NCI-H774 (cell line): ENCODE measurements around the gene LRRK2.
A peak's percentile ranks its signal among the peaks of the same experiment; 100 is the strongest.
"Not testable (repeated sequence)": the region's sequence is repeated elsewhere in the genome, so short reads cannot be mapped to it uniquely, and the experiment has no call there.

ENCODE experiments used
- DNase-seq: peaks from one replicate; lab custom pipeline; 2025; lab: John Stamatoyannopoulos, UW

The LRRK2 gene

DNA sequence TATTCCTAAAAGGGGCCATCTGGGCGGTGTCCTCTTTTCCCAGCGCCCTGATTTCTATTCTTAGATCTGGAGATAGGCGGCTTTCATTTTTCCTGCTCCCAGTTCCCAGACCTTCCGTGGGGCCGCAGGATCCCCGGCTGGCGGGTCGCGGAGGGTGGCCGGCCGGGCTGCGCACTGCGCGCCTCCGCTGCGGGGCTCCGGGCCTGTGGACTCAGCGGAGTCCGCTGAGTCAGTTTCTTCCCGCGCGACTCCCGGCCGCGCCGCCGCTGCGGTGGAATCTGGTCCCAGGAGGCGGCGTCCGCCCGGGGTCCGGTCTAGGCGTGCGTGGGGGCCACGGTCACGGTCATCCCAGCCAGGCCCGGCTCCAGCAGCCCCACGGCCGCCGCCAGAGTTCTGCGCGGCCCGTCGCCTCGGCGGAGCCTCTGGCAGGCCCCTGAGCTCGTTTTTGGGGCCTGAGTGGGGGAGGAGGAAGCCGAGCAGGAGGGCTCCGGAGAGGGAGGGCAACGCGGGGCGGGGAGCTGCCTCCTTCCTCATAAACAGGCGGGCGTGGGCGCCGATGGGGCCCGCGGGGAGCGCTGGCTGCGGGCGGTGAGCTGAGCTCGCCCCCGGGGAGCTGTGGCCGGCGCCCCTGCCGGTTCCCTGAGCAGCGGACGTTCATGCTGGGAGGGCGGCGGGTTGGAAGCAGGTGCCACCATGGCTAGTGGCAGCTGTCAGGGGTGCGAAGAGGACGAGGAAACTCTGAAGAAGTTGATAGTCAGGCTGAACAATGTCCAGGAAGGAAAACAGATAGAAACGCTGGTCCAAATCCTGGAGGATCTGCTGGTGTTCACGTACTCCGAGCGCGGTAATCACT, at the start of gene LRRK2:
TSS of gene LRRK2 (plus strand) at position 559 of the 853 bp plus-strand sequence. CDS start at position 694, 135 bp downstream.
- DNase-seq: peak; percentile 25

DNA sequence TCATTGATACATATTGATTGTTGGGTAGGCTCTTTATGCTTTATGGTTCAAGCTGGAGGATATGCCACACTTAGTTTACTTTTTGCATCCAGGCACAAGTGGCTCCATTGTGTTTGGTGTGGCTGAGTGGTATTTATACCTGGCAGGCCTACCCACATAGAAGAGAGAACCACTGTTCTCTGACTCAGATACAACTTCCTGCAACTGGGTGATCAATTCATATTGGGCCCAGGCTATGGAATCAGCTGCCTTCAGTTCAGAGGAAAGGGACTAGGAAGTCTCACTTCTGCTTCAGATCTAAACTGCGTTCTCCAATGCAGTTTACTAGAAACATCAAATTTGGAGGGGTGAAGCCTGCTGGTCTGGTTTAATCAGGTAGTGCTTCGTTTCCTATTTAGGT, 49.8 kb upstream of the LRRK2 start:
- DNase-seq: no peak

DNA sequence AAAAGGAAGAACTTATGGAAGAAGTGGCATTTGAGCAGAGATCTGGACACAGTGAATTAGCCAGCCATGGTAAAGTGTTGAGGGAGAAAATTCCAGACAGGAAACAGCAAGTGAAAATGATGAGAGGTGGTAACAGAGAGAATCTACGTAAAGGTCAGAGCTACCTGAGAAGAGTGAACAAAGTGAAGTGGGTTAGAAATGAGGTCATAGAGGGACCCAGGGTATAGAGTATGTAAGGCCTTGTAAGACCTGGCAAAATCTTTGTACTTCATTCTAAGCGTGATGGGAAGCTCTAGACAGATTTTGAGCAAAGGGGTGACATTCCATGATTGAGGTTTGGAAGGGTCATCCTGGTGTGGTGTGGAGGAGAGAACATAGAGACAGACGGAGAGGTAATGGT, 49.3 kb upstream of the LRRK2 start:
- DNase-seq: no peak

DNA sequence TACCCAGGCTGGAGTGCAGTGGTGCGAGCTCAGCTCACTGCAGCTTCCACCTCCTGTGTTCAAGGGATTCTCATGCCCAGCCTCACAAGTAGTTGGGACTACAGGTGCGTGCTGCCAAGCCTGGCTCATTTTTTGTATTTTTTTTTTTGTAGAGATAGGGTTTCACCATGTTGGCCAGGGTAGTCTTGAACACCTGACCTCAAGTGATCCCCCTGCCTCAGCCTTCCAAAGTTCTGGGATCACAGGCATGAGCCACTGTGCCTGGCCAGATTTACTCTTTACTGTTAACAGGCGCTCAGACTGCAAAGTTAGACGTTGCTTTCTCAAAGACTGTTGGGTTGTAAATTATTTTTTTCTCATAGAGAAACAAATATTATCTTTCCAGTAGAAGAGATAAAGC, 46.1 kb upstream of the LRRK2 start:
- no peak for DNase-seq

DNA sequence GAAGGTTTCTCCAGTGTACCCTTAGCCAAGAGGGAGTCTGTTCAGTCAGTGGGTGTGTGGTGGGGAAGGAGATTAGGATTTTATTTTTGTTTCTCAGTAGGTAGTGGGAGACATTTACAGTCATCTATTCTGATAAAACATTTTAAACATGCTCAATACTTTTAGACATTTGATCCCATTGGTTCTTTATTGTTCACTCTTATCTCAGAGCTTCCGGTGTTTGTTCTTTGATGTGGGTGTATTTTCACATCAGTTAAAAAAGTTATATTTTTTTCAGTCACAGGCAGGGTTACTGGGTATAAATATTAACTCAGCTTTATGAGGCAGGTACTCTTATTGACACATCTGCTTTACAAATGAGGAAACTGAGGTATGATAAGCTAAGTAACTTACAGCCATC, 43.3 kb upstream of the LRRK2 start:
- no peak for DNase-seq

DNA sequence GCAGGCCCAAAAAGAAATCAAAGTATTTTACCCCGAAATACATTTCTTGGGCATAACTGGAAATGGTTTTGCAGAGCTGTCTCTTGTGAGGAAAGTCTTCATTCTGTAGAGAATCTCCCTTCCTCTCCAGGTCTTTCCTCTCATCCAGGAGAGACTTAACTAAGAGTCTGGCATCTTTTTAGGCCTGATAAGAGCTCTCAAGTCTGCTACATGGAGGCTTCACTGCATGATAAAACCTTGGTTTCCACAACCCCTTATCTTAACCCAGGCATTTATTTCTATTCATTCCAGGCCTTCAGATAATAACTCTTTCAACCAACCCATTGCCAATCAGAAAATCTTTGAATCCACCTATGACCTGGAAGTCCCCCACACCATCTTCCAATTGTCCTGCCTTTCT, 41.1 kb upstream of the LRRK2 start:
- DNase-seq: no peak

DNA sequence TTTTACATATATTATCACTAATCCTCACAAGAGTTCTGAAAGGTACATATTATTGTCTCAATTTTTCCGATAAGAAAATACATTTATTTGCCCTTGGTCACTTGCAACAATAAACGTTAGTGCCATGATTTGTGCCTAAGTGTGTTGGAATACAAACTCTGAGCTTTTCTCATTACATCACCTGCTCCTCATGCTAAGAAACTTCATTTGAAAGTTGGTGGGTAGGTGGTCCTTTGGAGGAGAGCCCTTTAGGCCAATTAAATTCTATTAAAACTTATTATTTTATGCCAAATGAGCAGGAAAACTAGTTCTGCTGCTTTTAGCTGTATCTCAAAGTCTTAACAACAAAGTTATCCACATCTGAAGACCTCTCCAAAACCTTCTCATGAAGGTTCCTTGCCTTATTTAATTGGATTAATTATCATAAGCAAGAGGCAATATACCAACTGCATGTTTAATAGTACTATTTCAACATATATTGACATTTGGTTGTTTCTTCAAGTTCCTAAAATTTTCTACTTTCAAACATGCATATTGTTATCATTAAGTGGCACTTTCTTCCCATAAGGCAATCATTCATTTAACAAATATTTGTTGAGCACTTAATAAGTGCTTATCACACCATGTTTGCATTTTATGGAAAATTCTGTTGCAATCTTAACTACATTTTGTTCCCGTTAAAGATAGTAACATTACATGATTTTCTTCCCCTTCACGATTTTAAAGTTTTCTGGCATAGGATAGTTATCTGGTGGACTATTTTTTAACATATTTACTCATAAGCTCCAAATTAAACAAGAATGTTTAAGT, 40.1 kb upstream of the LRRK2 start:
- DNase-seq: no peak

DNA sequence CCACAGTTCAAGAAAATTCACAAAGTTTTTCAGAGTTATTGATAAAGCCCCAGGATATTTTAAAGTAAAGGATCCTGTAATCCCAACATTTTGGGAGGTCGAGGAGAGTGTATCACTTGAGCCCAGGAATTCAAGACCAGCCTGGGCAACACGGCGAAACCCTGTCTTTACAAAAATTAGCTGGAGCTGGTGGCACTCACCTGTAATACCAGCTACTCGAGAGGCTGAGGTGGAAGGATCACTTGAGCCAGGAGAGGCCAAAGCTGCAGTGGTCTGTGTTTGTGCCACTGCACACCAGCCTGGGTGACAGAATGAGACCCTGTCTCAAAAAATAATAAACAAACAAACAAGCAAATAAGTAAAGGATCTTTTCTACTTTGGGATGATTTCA, 39.5 kb upstream of the LRRK2 start:
- no peak for DNase-seq

DNA sequence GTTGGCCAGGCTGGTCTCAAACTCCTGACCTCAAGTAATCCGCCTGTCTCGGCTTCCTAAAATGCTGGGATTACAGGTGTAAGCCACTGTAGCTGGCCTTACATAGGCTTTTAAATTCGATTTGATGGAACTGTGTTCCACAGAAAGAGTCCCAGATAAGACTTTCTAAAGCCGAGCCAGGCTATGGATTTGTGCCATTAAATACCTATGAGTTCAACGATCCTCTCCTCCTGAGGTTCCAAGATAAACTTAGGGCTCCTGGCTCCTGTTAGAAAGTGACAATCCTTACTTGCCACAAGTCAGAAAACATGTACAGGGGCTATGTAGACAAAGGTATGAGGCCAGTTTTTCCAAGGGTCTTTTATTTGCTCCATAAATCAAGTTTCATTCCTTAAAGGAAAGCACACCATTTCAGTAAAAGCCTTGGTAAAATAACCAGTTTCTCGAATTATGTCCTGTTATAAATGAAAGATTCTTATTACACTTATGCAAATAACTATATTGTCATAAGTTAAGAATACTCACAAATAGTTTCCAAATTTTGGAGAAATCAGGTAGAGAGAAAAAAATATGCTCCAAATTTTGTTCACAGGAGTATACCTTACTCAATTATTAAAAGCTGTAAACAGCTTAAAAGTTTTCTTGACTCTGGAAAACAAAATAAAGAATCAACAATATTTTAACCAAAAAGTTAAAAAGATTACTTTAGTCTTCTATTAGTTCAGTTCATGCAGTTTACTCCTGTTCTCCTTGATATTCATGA, 36.1 kb upstream of the LRRK2 start:
- no peak for DNase-seq

DNA sequence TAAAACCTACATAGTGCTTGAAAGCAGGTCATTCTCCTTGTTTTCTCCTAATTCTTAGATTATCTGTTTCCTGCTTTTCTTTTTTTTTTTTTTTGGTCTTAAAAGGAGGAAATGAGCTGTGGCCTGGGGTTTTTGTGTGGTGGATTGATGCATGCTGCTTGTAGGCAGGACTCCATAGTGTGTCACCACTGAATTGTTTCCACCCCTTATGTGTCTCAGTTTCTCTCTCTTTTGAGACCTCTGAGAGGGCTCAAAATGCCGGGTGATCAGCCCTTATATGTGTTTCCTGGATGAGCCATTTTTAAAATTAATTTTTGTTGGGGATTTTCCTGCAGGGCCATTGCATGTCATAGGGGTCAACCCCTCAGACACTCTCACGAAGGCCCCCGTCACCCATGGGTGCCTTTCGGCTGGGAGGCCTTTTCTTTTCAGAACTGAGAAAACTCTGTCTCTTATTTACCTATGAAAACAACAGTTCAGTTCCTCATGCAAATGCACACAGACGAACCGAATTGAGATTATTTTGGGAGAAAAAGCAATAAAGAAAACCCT, 32.0 kb upstream of the LRRK2 start:
- DNase-seq: no peak

DNA sequence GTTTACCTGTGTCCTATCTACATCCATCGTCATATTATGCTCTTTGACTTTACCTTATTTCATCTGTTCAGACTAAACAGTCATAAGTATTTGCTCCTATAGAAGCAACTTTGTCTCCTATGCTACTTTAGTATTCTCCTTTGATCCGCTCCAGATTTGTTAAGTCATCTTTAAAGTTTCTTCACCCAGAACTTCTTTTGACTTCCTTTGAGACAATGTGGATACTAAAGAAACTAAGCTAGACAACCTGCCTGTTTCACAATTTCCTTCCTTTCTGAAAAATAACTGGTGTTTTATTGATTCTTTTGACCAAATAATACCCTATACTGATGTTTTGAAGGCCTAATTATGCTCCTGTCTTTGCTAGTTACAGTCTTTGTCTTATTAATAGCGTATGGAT, 30.0 kb upstream of the LRRK2 start:
- no peak for DNase-seq

DNA sequence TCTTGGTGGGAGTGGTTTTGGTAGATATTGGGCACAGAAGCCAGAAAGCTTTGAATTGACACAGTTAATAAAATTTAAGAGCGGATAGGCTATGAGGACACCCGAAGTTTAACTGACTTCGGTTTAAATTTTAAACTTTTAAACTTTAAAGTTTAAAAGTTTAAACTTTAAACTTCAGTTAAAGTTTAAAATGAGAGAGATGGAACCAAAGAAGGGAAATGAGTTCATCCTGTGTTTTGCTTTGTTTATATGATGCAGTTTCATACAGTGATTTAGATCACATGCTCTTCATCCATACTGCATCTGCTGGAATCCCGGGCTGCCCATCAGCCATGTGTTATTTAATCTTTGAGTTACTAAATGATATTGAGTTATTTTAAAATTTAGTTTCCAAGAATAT, 27.2 kb upstream of the LRRK2 start:
- DNase-seq: no peak

DNA sequence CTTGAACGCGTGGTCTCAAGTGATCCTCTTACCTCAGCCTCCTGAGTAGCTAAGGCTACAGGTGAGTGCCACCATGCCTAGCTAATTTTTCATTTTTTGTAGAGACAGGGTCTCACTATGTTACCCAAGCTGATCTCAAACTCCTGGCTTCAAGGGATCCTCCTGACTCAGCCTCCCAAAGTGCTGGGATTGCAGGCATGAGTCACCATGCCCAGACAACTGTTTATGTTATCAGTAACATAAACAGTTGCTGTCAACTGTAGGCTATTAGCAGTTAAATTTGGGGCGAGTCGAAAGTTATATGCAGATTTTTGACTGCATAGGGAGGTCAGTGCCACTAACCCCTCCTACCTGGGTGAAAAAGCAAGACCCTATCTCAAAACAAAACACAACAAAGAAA, 26.2 kb upstream of the LRRK2 start:
- DNase-seq: no peak

DNA sequence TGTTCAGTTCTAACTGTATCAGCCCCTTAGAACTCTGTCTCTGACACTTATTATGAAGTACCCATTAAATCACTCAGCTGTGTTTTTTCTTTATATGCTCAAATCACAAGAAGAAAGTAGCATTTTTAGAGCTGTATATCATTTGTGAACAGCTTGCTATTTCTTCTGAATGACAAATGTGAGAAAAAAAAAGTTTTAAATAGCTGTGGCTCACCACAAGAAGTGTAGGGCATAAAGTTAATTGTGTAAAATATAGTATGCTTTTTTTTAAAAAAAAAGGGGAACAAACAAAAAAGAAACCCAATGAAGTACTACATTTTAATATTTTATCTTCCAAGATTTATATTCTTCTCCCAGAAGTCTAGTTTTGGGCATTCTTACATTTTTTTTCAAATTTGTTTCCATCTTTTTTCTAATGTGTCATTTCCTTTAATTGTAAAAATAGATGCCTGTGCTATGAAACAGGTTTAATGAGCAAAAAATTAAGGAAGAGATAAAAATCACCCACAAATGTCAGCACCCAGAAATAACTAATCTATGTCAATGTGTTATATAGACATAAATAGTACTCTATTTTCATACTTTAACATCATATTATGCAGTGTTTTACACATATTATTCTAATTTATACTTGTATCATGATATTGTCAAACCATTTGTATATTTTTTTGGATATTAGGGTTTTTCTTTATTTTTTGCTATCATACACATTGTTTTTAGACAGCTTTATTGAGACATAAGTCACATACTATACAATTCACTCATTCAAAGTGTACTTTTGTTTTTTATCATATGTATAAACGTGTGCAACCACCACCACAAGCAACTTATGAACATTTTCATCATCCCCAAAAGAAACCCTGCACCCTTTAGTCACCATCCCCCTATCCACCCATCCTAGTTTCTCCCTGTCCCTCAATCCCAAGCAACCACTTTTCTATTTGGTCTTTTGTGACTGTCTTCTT, 22.4 kb upstream of the LRRK2 start:
- no peak for DNase-seq

DNA sequence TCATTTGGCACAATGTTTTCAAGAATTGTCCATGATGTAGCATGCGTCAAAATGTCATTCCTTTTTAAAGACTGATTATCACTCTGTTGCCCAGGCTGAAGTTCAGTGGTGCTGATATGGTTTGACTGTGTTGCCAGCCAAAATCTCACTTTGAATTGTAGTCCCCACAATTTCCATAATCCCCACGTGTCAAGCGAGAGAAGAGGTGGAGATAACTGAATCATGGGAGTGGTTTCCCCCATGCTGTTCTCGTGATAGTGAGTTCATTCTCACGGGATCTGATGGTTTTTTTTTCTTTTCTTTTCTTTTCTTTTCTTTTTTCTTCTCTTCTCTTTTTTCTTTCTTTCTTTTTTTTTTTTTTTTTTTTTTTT, 21.8 kb upstream of the LRRK2 start:
- no peak for DNase-seq

DNA sequence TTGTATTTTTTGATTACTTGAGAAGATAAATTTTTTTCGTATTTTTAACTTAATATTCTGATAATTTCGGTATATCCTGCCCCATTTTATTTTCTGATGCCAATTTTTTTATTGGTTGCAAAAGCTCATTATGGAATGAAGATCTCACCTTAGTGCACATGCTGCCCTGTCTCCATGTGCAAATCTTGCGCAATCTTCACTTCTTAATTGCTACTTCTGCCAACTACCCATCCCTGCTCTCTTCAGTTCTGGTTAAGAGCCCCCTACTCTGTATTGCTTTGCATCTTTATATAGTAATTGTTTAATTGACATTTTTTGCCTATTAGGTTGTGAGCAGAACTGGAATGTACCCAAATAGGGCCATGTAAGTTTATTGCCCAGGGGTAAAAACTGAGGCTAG, 20.5 kb upstream of the LRRK2 start:
- DNase-seq: no peak

DNA sequence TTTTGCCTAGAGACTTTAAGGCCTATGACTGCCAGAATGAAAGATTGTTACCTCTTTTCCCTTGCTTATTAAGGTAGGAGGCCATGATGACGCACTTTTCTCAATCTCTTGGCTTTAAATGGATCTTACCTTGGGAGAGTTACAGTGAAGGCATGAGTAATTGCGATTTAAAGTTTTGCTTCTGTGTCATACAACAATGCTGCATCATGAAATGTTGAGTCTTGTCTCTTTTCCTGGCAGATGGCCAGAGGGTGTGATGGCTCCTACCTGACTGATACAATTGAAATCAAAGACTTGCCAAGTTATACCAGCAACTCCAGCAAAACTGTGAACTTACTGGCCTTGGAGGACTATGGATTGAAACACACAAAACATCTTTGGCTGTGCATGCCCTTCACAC, 17.2 kb upstream of the LRRK2 start:
- no peak for DNase-seq

DNA sequence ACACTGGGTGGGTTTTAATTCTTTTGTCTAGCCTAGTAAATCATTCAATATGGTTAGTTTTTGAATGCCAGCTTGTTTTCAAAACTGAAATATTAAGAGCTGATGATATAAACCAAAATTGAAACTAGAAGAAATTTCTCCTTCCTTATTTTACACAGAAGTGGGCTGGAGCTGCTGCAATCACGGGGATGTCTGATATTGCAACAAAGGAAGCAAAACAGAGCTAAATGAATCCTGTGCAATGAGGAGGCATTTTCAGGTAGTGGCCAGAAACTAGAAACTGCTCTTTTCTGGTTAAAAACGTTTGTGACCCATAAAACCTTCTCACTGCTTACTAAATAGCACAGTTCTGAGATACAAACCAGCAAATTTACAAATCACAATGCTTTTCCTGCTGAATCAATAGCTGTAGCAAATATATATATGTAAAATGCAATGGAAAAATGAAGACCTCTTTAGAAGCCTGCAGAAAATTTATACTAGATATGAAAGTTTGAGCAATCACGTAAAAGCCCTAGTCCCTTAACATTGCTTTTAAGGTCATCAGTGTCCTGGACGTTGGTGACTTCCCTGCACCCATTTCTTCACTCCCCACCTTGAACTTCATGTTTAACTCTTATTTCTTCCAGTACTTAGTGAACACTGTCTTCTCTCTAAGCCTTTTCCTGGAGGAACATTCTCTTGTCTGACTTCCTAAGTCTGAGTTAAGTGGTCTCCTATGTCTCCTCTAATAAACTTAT, 15.9 kb upstream of the LRRK2 start:
- DNase-seq: no peak

DNA sequence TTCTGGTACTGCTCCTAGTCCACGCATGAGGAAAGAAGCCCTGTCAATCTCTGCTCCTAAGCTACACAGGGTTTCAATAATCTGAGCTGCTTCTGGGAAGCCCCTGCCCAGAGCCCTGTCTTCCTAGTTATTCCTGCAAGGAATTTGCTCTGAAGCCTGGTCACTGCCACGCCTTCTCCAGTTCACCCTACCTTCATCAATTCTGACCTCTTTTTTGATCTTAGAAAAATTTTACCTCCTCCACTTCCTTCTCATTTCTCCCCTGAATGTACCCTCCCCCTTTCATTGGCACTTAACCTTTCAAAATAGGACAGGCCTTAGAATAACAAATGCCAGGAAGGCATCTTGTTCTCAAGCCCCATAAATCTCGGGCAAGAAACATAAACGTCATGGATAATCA, 14.9 kb upstream of the LRRK2 start:
- DNase-seq: no peak

DNA sequence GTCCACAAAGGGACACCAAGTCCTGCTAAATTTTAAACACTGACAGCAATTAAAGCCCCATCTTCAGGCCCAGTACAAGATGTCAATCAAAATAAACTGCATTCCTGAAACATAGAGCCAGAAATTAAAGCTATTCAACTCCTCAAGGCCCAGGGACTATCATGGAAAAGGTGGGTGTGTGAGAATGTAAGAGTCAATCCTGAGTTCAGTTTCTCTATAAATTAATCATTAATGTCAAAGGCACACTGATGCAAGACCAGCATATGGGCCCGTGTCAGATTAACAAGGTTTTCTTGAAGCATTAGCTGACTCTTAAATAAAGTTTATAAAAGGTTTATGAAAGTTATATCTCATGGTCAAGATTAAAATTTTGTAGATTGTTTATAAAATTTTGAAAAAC, 13.6 kb upstream of the LRRK2 start:
- not testable (repeated sequence) for DNase-seq

DNA sequence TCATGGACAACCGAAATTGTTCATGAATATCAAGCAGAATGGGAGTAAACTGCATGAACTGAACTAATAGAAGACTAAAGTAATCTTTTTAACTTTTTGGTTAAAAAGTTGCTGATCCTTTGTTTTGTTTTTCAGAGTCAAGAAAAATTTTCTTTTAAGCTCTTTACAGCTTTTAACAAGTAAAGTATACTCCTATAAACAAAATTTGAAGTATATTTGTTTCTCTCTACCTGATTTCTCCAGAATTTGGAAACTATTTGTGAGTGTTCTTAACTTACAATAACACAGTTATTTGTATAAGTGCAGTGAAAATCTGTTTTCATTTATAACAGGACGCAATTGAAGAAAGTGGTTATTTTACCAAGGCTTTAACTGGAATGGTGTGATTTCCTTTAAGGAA, 12.2 kb upstream of the LRRK2 start:
- no peak for DNase-seq
